Limb (tissue), 2 donors: ENCODE data around the gene MRPL36.
"Not testable (repeated sequence)": the region's sequence is repeated elsewhere in the genome, so short reads cannot be mapped to it uniquely, and the experiment has no call there.

Source experiments
- DNase-seq, 2 donors: peaks; one replicate each; pipeline ENCODE4 v3.0.0-alpha.2; 2016; ENCODE audit errors: extremely low spot score in 2 of 2

Gene MRPL36

DNA sequence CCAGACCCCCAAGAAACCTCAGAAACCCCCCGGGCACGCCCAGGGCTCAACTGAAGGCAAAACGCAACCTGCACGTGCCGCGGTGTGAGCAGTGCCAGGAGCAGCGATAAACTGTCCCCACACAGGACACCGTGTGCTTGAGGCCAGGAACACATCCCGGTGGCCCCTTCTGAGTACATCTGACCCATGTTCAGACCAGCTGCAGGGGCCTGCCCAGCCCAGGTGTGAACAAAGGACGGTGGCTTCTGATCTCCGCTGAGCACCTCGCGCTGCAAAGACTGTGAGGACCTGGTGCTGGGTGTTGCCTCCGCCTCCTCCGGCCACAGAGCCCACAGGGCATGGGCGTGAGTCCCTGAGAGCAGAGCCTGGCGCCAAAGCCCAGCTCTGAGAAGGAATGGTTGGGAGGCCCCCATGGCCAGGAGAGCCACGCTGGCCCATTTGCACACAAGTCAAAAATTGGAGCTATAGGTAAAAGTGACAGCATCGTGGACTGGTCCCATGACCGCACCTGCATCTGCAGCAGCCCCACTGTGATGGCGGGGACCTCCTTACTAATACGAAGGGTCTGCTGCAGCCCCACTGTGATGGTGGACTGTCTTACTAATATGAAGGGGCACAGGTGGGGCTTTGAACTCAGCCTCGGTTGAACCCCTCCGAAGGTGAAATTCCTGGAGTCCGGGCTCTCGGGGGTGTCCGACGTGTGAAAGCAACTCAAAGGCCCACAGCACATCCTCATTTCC is 33.0 kb upstream of the MRPL36 start:
- DNase-seq: no peak

DNA sequence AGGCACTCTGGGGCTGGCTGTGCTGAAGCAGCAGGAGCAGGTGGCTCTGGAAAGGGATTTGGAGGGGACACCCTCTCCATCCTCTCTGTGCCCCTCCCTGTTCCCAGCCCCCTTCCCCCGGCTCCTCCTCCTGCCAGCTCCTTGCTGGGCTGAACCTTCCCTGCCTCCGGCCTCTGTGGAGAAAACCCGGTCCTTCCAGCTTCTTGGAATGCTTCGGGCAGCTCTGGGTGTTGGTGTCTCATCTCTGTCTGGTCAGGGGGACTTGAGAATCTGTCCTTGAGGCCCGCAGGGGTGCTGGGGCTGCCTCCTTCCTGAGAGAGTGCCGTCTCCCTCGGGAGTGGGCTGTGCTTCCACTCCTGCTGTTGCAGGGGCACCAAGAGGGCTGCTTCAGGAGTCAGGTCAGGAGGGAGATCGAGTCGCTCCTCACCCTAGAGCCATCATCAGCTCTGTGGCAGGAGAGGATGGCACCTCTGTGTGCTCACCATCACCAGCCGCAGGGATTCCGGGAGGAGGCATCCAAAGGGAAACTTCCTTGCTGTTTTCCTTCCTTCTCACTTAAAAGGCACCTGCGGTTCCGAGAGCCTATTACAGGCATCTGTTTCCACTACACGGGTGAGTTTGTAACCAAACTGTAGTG is 32.2 kb upstream of the MRPL36 start:
- no peak for DNase-seq

DNA sequence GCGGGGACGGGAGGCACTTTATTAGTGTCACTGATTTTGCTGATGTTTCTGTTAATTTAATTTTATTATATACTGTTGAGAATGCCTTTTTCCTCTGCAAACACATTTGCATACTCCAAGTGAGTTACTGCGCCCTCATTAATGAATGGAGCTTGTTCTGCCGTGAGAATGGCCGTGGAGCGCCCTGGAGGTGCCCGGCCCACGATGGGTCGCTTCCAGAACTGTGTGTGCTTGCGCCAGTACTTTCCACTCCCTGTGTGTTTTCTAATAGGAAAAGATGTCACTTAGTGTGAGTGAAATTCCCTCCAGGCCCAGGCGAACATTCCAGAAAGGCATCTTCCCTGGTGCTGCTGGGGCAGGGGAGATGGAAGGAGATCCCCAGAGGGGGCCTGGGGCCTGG is 31.6 kb upstream of the MRPL36 start:
- DNase-seq: no peak

DNA sequence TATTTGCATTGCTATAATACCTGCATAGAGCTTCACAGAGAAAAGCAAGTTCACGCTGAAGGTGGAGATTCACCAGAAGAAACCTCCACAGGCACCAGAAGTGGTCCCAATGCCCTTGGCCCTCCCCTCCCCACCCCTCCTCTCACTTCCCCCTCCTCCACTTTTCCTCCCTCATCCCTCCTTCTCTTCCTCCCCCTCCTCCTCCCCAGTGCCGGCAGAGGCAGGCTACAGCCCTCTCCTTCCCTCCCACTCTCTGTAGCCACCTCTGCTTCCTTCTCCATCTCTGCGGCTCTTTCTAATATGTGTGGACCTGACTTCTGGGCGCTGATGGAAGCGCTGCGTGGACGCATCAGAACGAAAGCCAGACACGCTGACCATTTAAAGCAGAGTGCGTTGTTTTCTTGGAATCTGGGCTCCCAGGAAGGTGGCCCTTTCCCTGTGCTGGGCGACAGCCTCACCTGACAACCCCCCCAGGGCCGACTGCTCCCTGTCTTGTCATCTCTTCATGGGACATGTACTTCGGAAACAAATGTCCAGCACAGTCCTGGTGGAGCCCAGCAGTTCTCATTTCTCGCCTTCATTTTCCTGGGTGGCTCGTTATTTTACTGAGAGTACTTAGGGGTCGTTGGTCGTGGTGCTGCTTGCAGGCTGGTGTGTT is 31.1 kb upstream of the MRPL36 start:
- no peak for DNase-seq

DNA sequence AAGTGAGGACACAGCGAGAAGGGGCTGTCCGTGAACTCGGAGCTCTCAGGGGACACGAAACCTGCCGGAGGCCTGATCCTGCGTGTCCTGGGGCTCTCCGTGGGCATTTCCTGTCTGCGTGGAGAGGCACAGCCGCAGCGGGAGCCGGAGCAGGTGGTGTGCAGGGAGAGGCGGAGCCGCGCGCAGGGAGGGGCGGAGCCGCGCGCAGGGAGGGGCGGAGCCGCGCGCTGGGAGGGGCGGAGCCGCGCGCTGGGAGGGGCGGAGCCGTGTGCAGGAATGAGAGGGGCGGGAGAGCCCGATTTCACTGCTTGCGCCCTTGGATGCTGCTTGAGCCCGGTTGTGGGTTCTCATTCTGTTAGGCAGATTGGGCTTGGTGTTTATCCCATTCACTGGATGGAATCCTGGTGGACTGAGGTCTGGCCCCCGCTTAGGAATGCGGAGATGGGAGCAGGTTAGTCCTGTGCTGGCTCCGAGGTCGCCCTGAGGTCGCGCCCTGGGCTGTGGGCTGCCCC is 28.3 kb upstream of the MRPL36 start:
- no peak for DNase-seq

DNA sequence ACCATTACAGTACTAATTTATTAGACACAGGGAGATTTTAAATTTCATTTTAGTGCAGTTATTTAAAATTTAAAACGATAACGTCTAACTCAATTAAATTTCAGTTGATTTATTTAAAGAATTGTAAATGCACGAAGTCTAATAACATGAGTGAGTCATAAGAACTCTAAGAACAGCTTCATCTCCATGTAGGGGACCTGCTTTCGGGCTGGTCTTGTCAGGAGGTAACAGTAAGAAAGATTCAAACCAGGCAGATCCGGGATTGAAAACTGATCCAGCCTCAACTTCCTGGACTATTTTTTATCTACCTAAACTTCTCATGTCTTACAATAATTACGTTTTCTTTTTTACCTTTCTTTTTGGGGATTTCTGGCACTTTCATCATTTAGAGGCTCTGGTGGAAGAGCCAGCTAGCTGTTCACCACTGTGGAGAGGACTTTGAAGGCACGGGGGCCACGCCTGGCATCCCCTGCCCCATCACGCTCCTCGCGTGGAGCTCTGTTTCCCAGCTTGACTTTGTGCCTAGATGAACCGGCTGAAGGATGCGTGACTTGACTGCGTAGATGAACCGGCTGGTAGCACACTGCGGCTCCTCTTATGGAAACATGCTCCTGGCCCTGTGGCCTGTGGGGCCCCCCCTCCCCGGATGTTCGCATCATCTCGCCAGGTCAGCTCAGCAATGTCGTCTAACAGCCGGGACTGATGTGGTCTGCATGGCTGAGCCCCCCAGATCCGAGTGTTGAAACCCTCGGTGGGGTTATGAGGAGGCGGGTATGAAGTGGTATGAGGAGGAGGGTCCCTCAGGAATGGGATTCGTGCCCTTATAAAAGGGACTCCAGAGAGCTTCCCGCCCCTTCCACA is 27.6 kb upstream of the MRPL36 start:
- DNase-seq: no peak

DNA sequence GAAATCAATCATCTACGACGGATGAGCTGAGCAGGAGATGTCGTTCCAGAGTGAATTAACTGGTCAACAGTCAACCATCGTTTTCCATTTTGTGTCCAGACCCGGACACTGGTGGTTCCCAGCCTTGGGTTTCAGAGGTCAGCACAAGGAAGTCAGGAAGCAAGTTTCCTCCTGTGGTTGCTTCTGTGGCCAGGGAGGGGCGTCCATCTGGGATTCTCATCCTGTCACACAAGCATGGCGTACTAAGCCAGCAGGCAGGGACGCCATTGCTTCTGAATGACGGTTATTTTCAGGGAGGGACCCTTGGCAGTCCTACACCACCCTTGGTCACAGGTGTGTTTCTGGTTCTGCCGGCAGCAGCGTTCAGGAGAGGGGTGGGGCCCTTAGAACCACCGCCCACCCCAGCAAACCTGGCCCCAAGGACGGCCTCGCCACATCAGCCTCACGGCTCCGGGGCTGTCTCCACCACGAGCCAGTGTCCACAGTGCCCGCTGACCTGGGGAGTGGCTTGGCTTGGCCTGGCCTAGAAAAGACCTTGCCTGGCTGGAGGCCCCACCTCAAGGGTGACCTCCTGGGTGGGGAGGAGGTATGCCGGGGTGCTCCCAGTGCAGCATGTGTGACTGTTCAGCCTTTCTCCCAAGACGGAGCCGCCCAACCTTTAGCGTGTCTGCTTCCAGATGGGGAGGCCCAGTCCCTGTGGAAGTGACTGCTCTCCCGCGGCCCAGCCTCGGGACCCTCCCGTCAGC is 26.8 kb upstream of the MRPL36 start:
- DNase-seq: no peak

DNA sequence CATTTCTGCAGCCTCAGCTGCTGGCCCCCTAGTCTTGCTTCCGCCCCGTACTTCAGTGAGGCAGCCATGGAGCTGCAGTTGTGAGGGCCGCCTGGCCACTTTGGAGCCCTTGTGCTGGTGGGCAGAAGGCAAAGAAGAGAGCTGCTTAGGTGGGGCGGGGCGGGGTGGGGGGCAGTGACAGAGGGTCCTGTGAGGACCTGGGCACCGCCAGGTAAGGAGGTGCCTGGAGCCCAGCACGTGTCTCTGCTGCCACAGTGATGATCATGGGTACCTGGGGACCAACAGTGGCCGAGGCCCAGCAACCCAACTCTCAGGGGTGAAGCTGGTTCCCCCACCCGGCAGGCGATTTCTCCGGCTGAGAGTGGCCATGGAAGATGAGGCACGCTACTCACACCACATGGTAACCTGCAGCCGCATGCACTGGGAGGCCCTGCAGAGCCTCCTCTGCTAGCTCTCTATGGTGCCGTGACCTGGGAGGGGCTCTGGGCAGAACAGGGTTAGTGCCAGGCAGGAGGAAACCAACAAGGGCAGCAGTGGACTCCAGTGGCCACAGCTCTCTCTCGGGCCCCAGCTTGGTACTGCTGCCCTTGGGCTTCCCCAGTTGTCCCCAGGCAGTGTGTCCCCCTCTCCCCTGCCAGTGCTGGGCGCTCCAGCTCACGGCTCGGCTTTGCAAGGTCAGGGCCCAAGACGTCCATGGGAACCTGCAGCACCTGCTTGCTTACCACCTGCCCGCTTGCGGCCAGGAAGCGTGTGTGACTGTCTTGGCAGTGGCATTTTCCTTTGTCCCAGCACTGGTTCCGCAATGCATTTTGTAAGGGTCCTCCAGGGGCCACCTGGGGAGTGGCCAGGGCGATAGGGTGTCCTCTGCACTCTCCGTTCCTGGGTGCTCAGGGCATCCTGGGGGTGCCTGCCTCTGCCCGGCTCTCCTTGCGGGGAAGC is 25.5 kb upstream of the MRPL36 start:
- DNase-seq: no peak

DNA sequence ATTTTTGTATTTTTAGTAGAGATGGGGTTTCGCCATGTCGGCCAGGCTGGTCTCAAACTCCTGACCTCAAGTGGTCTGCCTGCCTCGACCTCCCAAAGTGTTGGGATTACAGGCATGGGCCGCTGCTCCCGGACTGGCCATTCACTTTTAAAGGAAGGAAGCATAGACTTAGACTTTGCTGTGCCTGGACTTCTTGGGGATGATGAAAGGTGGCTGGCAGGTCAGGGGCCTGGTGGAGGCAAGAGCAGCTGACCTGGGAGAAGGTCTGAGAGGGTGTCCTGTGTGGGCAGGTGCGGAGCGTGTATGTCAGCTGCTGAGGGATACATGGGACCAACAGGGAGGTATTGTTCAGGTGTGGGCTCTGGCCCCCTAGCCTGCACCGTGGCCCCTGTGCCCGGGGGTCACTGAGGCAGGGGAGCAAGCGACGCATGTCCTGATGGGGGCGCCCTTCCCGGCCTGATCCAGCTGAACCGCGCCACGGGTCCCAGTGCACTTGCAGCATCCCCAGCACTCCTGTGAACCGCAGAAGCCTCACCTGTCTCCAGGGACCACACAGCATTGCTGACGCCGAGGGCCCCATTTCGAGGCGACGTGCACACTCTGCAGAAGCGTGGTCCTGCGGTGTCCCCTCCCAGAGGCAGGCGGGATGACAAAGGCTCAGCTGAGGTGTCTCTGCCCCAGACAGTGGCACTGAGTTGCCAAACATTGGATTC is 24.6 kb upstream of the MRPL36 start:
- no peak for DNase-seq

DNA sequence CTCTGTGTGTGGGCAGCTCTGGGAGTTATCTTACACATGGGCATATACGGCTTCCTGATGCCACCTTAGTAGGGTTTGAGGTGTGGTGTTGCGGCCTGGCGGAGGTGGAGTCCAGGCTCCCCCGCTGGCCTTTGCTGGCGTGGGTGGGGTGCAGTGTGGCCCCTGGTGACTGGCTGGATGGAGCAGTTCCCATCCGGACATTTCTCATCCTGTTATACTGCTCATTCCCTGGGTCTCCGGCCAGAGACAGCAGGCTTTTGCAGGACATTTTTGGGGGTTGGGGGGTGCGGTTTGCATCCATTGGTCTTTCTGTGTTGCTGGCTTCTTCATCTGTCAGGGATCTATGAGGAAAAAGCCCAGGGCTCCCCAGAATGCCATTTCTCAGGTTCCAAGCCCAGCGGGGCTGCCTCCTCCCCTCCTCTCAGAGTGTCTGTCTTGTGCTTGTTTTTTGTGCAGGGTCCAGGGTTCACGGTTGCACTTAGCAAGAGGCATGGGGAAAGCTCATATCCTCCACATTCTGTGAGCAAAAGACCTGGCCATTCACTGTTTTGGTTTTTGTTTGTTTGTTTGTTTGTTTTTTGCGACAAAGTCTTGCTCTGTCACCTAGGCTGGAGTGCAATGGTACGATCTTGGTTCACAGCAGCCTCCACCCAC is 23.9 kb upstream of the MRPL36 start:
- no peak for DNase-seq

DNA sequence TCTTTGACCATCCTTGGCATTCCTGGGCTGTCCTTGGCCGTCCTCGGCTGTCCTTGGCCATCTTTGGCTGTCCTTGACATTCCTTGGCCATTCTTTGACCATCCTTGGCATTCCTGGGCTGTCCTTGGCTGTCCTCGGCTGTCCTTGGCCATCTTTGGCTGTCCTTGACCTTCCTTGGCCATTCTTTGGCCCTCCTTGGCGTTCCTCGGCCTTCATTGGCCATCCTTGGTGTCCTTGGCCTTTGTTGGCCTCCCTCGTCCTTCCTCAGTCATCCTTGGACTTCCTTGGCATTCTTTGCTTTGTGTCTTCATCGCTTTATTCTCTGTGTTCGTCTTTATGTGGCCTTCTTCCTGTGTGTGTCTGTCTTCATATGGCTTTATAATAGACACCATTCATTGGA is 22.2 kb upstream of the MRPL36 start:
- no peak for DNase-seq

DNA sequence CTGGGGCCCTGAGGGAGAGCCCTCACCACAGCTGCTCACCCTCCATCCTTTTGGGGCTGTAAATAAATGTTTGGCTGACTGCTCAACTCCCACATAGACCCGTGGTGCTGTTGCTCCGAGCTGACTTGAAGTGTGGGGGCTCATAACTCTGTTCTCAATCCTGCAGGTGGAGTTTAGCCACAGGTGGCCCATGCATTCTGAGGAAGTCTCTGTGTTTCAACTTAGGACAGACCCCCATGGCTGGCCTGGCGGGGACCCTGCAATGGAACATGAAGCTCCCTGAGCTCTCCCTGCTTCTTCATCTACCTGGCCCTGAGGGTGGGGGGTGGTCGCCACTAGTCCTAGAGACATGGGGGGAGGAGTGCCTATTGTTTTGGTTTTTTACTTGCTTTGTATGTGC is 21.3 kb upstream of the MRPL36 start:
- DNase-seq: no peak

DNA sequence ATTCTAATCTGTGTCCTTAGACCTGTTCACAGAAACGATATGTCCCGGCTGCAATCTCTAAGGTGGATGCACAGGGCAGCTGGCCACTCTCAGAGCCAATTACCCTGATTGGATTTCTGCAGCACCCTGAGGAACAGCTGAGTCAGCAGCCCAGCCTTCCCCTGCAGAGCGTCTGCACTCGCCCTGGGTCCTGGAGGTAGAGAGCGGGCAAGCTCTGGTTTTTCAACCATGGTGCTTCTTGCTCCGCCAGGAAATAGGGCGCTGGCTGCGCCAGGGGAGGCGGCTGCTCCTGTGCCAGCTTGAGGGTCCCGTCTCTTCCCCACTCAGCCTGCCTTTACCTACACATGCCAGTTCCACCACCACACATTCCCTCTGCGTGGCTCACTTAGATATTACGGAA is 20.7 kb upstream of the MRPL36 start:
- DNase-seq: no peak

DNA sequence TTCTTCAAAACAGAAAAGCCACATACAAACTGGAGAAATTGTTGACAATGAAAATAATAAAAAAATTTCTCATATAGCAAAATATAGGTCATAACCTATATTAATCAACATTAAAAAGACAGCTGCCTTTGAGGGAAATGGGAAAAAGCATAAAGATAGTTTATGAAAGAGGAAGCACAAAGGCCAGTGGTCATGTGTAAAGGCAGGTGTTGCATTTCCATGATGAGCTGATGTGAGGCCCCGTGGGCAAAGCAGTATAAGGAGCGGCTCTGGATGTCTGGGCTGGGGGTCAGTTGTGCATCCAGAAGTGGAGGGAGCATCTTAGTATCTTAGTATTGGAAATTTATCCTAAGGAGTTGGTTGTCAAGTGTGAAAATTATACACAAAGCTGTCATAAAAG is 19.8 kb upstream of the MRPL36 start:
- DNase-seq: no peak

DNA sequence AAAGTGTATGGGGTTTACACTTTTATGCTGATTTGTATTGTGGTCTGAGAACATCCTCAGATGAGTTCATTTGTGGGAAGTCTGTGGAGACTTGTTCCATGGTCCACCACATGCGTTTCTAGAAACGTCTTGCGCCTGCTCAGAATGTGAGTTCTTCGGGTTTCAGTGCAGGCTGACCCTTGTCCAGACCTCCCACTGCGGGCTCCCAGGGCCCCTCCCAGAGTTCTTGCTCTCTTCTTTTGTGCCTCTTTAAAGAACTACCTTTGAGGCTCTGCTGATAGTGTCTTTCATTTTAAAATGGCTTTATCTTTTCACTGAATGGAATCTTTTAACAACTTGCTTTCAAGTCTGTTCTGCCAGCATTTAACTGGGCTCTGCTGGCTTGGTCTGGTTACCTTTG is 19.1 kb upstream of the MRPL36 start:
- no peak for DNase-seq

DNA sequence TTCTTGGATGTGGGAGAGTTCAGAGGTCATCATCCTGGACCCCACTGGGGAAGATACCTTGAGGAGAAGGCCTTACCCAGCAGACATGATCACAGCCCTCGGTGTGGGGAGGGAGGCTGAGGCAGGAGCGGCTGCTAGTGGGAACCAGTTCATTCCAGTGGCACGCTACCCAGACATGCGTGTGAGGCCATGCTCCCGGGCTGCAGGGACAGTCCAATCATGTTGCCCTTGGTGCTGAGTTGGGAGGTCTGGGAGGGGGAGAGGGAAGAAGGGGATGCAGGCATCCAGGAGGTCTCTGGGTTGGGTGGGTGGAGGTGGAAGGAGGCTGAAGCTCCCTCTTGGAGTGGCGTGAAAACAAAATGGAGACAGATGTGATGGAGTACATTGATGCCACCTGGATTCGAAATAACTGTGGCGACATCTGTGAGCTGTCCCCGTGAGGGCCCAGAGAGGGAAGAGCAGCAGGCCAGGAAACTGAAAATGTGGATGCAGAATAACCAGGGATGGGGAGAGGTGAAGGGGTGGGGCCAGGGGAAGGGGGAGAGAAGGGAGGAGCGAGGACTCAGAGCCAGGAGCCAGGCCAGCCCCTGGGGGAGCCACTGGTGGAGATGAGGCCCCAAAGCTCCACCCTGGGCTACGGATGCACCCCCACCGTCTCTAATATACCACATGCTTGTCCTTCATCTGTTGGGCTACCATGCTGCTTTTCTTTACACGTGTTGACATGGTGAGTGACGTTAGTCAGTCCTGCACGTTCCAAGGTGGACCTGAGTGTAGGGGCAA is 17.8 kb upstream of the MRPL36 start:
- DNase-seq: no peak

DNA sequence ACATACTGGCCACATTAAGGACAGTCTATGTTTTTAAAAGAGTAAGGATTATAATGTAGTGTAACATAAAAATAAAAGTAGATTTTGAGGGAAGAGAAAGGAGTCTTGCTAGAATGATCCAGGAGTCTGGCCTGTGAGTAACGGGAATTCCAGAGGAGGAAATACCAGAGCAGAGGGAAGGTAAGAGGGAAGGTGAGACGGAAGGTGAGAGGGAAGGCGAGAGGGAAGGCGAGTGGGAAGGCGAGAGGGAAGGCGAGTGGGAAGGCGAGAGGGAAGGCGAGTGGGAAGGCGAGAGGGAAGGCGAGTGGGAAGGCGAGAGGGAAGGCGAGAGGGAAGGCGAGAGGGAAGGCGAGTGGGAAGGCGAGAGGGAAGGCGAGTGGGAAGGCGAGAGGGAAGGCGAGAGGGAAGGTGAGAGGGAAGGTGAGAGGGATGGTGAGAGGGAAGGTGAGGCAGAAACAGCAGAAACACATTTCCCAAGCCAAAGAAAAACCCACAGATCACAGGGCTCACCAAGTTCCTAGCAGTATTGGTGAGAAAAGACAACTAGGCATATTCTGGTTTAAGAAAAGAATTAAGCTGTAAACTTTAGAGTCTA is 17.0 kb upstream of the MRPL36 start:
- DNase-seq: not testable (repeated sequence)

DNA sequence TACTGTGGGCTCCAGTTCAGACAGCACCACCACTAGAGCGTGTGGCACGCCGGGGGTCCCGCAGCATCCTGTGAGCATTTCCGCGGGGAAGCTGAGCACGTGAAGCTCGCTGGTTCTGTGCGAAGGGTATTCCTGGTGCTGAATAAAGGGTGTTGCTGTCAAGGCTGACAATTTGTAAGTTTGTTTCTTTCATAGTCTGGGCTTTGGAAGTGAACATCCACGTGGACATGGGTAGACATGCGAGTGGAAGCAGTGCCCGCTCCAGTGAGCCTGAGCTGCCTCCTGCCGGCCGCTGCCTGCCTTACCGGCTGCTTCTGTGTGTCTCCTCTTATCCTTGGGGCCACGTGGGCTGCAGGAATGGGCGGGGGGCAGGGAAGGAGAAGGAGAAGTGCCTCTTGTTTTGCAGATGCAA is 16.2 kb upstream of the MRPL36 start:
- no peak for DNase-seq
